Measurements from ENCODE around the gene PDE3A.

Gene PDE3A

GRCh38 chr12:20463913-20464524 lies 95.7 kb downstream of the PDE3A start:
- no peak for DNase-seq

- DNase-seq, result no peak
Measured at GRCh38 chr12:20469300-20469699, 101.0 kb downstream of the PDE3A start.

- no peak for DNase-seq
Measured at GRCh38 chr12:20469756-20470155, 101.4 kb downstream of the PDE3A start.

GRCh38 chr12:20472102-20472782 lies 103.9 kb downstream of the PDE3A start:
- DNase-seq, result no peak

- DNase-seq, result no peak
Measured at GRCh38 chr12:20473133-20473532, 104.8 kb downstream of the PDE3A start.

- DNase-seq, result no peak
Measured at GRCh38 chr12:20474016-20474415, 105.7 kb downstream of the PDE3A start.

GRCh38 chr12:20474443-20474842 lies 106.1 kb downstream of the PDE3A start:
- no peak for DNase-seq

- no peak for DNase-seq
Measured at GRCh38 chr12:20475542-20475941, 107.2 kb downstream of the PDE3A start.

GRCh38 chr12:20476551-20476950 lies 108.2 kb downstream of the PDE3A start:
- DNase-seq, result no peak

- DNase-seq, result no peak
Measured at GRCh38 chr12:20477255-20477654, 108.9 kb downstream of the PDE3A start.

- no peak for DNase-seq
Measured at GRCh38 chr12:20477672-20478071, 109.3 kb downstream of the PDE3A start.

- DNase-seq, result no peak
Measured at GRCh38 chr12:20482491-20483054, 114.2 kb downstream of the PDE3A start.

GRCh38 chr12:20483776-20484175 lies 115.4 kb downstream of the PDE3A start:
- DNase-seq, result no peak

GRCh38 chr12:20486233-20486632 lies 117.9 kb downstream of the PDE3A start:
- DNase-seq, result no peak

- DNase-seq, result no peak
Measured at GRCh38 chr12:20487519-20487918, 119.2 kb downstream of the PDE3A start.

- no peak for DNase-seq
Measured at GRCh38 chr12:20489645-20490044, 121.3 kb downstream of the PDE3A start.

GRCh38 chr12:20490213-20490612 lies 121.9 kb downstream of the PDE3A start:
- DNase-seq, result no peak

- no peak for DNase-seq
Measured at GRCh38 chr12:20491290-20491689, 123.0 kb downstream of the PDE3A start.

GRCh38 chr12:20492251-20492760 lies 124.0 kb downstream of the PDE3A start:
- no peak for DNase-seq

- DNase-seq, result no peak
Measured at GRCh38 chr12:20493934-20494333, 125.6 kb downstream of the PDE3A start.

- DNase-seq, result no peak
Measured at GRCh38 chr12:20494851-20495250, 126.5 kb downstream of the PDE3A start.

GRCh38 chr12:20495997-20496396 lies 127.7 kb downstream of the PDE3A start:
- DNase-seq, result no peak

- no peak for DNase-seq
Measured at GRCh38 chr12:20497707-20498106, 129.4 kb downstream of the PDE3A start.

- DNase-seq, result no peak
Measured at GRCh38 chr12:20501958-20502357, 133.6 kb downstream of the PDE3A start.
